Mesothelial cell of epicardium (in vitro differentiated cells): Measurements from ENCODE around the gene ZNF750. TPM values are rescaled to one million over a fixed set of nuclear protein-coding genes. Genes with fewer than 3 reads are reported as not detected.

Experiments
- DNase-seq, 2 experiments: peaks; one replicate each; pipeline ENCODE4 v3.0.0; 2021; ENCODE audit warnings: low spot score in 2 of 2; ENCODE audit not compliant: unreplicated experiment in 2 of 2
- H3K27ac Mint-ChIP-seq: 2 replicates; pipeline ENCODE4 v1.8.0; 2021; ENCODE audit warnings: mixed read lengths
- H3K27me3 Mint-ChIP-seq: 2 replicates; pipeline ENCODE4 v1.8.0; 2021; ENCODE audit warnings: low read depth, mixed read lengths
- H3K36me3 Mint-ChIP-seq: 2 replicates; pipeline ENCODE4 v1.8.0; 2021; ENCODE audit warnings: mixed read lengths
- H3K4me1 Mint-ChIP-seq: 2 replicates; pipeline ENCODE4 v1.8.0; 2021; ENCODE audit warnings: mixed read lengths
- H3K4me3 Mint-ChIP-seq: 2 replicates; pipeline ENCODE4 v1.8.0; 2021; ENCODE audit warnings: mild to moderate bottlenecking, moderate library complexity, mixed read lengths
- H3K9me3 Mint-ChIP-seq: 2 replicates; pipeline ENCODE4 v1.8.0; 2021; ENCODE audit warnings: mixed read lengths
- total RNA-seq: library from RNA; stranded (reverse); gene quantifications from 3 replicates; pipeline ENCODE4 v1.2.1, GENCODE V29; 2021
- TF ChIP-seq, protein P1 (sequence below): fragments of 200-600 bp; sonication (generic); IDR thresholded peaks from one replicate; pipeline ENCODE4 v1.5.0; 2021; ENCODE audit warnings: antibody characterized with exemption; ENCODE audit not compliant: unreplicated experiment

The ZNF750 gene
- total RNA-seq, 1 donor from 2014 or later = 2.6 TPM

DNA sequence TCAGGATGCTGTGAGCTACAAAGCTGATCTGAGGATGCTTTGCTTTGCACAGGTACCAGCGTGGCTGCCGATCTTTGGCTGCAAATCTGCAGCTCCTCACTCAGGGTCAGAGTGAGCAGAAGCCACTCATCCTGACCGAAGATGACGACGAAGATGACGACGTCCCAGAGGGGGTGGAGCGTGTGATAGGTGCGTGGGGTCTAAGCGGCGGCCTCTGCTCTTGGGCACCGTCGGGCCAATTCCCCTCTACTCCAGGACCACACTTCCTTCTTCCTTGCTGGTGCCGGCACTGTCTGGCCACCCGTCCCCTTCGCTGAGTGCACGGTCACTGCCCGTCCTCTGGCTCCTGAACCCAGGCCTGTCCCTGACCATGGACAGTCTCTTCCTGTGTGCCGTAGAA, 34.0 kb downstream of the ZNF750 start:
- TF ChIP-seq, protein P1, sequence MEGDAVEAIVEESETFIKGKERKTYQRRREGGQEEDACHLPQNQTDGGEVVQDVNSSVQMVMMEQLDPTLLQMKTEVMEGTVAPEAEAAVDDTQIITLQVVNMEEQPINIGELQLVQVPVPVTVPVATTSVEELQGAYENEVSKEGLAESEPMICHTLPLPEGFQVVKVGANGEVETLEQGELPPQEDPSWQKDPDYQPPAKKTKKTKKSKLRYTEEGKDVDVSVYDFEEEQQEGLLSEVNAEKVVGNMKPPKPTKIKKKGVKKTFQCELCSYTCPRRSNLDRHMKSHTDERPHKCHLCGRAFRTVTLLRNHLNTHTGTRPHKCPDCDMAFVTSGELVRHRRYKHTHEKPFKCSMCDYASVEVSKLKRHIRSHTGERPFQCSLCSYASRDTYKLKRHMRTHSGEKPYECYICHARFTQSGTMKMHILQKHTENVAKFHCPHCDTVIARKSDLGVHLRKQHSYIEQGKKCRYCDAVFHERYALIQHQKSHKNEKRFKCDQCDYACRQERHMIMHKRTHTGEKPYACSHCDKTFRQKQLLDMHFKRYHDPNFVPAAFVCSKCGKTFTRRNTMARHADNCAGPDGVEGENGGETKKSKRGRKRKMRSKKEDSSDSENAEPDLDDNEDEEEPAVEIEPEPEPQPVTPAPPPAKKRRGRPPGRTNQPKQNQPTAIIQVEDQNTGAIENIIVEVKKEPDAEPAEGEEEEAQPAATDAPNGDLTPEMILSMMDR = no peak
- Mint-ChIP-seq H3K4me1 (peaks cover 18% of the 10 kb centered on the region), H3K27ac (no peak overlapping the region), H3K9me3 (peaks cover 15% of the 10 kb centered on the region), H3K4me3 (no peak overlapping the region), H3K27me3 (no peaks in the 10 kb centered on the region), H3K36me3 (peaks cover 22% of the 10 kb centered on the region)
- no peak for DNase-seq

DNA sequence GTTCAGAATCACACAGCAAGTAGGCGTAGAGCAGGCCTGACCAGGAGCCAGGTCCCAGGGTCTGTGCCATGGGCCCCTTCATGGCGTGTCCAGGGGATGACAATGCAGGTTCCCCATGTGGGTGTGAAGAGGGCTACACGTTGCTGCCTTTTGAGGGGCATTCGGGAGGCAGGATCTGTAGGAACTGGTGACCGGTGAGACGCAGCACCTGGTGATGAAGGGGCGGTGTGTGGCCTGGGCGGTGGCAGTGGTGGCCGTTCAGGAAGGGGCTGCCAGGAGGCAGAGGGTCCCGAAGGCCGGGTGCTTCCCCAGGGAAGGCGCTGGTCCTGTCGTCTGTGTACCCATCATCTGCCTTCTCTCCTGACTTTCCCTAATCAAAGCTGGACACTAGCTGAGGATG, 34.6 kb downstream of the ZNF750 start:
- H3K27ac Mint-ChIP-seq = no peak overlapping the region
- peaks cover 18% of the 10 kb centered on the region for H3K4me1 Mint-ChIP-seq
- peaks cover 15% of the 10 kb centered on the region for H3K9me3 Mint-ChIP-seq
- TF ChIP-seq, protein P1 = no peak
- no peak overlapping the region for H3K4me3 Mint-ChIP-seq
- H3K27me3 Mint-ChIP-seq = no peaks in the 10 kb centered on the region
- H3K36me3 Mint-ChIP-seq = peaks cover 26% of the 10 kb centered on the region
- no peak for DNase-seq

DNA sequence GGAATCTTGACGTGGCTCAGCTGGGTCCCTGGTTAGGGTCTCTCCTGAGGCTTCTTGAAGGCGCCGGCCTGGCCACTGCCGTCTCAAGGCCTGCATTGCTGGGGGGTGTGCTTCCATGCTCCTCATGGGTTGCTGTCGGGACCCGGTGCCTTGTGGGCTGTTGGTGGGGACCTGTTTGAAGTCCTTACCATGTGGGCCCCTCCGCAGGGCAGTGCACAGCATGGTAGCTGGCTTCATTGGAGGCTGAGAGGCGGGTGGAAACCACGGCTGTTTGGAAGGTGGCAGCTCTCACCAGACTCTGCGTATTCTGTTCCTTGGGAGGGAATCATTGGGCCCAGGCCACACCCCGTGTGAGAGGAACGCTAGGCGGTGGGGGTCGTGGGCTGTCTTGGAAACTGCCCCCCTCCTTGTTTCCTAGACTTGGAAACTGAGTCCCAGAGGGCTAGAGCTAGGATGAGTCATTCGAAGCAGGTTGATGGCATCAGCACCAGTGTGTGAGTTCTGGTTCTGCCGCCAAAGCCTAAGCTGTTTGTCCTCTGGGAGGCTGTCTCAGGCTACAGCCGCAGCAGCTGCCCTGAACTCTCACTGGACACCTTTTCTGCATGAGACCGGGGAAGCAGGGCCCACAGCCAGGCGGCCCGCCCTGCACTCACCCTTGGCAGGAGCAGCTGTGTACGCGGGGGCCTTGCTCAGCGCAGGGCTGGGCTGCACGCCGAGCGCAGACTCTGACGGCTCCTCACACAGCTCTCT, 35.2 kb downstream of the ZNF750 start:
- H3K27me3 Mint-ChIP-seq = no peaks in the 10 kb centered on the region
- DNase-seq = no peak
- peaks cover 14% of the 10 kb centered on the region for H3K4me1 Mint-ChIP-seq
- H3K4me3 Mint-ChIP-seq = no peak overlapping the region
- TF ChIP-seq, protein P1 = no peak
- peaks cover 15% of the 10 kb centered on the region for H3K9me3 Mint-ChIP-seq
- no peak overlapping the region for H3K27ac Mint-ChIP-seq
- peaks cover 32% of the 10 kb centered on the region for H3K36me3 Mint-ChIP-seq

DNA sequence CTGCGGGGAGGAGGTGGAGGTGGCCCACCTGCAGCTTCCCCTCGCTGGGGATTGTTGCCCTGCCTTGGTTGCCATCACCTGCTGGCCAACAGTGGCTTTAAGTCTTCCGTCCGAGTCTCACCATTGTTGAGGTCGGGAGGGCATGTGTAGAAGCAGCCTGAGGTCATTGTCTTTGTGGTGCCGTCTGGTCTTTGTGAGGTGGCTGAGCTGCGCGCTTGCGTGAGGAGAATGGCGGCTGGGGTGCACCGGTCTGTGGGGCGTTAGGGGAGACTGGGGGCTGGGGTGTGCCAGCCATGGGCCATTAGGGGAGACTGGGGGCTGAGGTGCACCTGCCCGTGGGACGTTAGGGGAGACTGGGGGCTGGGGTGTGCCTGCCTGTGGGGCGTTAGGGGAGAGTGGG, 36.2 kb downstream of the ZNF750 start:
- DNase-seq = no peak
- Mint-ChIP-seq H3K27me3 (no peaks in the 10 kb centered on the region), H3K9me3 (peaks cover 15% of the 10 kb centered on the region), H3K4me1 (peaks cover 11% of the 10 kb centered on the region), H3K27ac (no peak overlapping the region), H3K4me3 (no peak overlapping the region), H3K36me3 (peaks cover 32% of the 10 kb centered on the region)
- TF ChIP-seq, protein P1 = no peak

DNA sequence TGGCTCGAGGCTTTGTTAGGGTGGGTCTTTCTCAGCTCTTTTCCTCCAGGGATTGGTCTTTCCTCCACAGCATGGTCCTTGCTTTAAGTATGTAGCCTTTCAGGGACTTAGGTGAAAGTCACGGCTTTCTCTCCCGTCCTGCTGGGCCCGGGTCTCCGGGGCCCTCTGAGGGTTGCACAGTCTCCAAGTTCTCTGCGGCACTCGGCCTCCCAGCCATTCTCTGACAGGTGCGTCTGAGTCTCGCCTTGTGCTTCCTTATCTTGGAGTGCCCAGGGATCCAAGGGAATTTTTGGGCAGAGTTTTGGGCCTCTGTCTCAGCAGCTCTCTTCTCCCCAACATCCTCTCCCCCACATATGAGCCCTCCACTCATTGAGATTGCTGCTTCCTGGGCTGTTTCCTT, 36.6 kb downstream of the ZNF750 start:
- H3K27ac Mint-ChIP-seq = no peak overlapping the region
- TF ChIP-seq, protein P1 = no peak

More for the DNA sequence above, 36.6 kb downstream of the ZNF750 start:
- Mint-ChIP-seq H3K9me3 (peaks cover 15% of the 10 kb centered on the region), H3K4me3 (no peak overlapping the region), H3K27me3 (no peaks in the 10 kb centered on the region), H3K4me1 (peaks cover 11% of the 10 kb centered on the region), H3K36me3 (peaks cover 32% of the 10 kb centered on the region)
- DNase-seq = no peak
